HG03520 (cell line): ENCODE data around the gene KIZ.

Experiments
- ATAC-seq: cut with Tn5 transposase; IDR thresholded peaks from one replicate; pipeline ENCODE4 v1.9.1; 2021; ENCODE audit warnings: mild to moderate bottlenecking, moderate library complexity; ENCODE audit not compliant: unreplicated experiment

Gene KIZ

DNA sequence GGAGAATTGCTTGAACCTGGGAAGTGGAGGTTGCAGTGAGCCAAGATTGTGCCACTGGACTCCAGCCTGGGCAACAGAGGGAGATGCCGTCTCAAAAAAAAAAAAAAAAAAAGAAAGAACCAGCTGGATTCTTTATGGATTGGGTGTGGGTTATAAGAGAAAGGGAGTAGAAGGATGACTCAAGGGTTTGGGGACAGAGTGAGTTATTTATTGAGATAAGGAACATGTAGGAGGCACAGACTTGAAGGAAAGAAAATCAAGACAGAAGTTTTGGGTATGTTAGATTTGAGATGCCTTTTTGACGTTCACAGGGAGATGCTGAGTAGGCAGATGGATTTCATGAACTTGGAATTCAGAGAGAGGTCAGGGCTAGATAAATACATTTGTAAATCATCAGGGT, 47.6 kb downstream of the KIZ start:
- no peak for ATAC-seq

DNA sequence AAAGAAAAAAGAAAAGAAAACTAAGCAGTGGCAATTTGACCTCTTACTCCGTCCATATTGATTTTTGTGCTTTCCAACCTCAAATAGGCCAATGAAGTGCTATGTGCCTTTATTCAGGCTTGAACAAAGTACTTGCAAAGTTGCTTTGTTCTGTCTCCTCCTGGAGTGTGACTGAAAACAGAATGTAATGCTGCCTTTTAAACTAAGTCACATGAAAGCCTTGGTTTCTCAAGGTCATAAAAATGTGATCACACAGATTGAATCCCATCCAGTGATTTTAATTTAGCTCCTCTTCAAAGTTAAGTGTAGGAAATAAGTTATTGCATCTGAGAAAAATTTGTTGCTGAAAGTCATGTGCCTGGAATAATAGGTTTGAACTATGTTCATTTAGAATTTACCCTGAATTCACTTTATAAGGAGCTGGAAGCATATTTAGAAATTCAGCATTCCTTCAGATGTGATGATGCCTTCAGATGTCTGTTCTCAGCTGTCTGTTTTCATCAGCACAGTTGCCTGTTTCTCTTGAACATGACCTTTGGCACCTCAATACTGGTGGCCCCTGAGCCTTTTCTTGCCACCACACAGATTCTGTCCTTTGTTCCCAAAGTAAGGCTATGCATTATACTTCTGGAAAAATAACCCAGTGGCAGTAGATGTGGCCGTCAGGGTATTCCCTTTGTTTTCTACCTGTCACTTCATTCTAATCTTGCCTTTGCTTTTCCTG, 48.8 kb downstream of the KIZ start:
- no peak for ATAC-seq

DNA sequence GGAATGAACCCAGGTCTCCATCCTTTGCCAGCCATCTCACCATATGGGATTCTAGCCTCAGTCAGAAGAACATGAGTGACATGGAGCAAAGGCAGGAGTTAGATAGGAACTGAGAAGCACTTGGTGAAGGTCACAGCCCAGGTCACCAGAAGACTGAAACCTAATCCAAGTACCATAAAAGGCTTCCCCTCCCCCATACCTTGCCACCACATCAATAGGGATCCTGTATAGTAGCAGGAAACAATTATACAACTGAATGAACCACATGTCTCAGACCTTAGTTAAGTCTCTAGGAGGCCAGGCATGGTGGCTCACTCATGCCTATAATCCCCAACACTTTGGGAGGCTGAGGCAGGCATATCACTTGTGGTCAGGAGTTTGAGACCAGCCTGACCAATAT, 49.6 kb downstream of the KIZ start:
- no peak for ATAC-seq

DNA sequence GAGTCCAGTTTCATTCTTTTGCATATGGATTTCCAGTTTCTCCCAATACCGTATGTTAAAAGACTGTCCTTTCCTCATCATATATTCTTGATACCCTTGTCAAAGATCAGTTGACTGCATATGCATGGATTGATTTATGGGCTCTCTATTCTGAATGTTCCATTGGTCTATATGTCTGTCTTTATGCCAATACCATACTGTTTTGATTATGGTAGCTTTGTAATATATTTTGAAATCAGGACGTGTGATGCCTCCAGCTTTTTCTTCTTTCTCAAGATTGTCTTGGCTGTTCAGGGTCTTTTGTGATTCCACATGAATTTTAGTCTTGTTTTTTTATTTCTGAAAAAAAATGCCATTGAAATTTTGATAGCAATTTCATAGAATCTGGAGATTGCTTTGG, 51.9 kb downstream of the KIZ start:
- no peak for ATAC-seq

DNA sequence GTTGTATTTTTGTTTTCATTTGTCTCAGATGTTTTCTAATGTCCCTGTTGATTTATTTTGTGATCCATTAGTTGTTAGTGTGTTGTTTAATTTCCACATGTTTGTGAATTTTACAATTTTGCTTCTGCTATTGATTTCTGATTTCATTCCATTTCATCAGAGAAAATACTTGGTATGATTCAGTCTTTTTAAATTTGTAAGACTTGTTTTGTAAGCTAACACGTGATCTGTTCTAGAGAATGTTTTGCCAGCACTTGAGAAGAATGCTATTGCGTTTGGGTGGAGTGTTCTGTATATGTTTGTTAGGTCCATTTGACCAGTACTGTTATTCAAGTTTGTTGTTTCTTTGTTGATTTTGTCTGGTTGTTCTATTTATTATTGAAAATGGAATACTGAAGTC, 53.9 kb downstream of the KIZ start:
- ATAC-seq = no peak

DNA sequence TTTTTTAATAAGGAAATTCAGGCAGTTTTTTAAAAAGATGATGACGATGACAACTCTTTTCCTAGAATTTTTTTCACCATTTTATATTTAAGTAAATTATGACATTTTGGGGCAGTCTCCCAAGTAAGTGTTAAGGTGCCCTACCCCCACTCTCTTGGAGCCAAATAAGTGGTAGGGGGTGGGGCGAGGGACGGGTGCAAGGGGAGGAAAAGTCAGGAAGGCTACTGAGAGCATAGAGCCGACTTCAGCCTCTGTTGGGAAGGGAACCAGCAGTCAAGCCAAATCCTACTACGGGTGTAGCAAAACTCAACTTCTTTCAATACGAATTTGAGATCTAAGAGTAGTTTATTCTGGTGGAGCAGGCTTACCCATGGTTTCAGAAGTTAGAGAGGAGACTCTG, 54.4 kb downstream of the KIZ start:
- no peak for ATAC-seq

DNA sequence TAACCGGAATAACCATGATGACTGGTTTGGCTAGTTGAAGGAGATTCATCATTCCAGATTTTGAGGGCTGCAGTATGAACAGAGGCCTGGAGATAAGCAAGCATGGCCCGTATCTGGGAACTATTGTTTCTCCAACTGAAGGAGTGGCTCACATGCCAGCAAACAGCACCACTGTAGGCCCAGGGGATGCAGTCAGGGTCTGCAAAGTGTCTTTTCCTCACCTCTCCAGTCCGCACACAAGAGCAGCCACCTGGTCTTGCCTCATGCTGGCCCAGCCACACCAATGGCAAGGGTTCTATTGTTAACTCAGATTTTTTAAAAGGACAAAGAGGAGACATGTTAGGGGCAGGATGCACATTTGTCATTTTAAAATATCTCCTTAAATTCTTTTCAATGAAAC, 55.1 kb downstream of the KIZ start:
- ATAC-seq = no peak

DNA sequence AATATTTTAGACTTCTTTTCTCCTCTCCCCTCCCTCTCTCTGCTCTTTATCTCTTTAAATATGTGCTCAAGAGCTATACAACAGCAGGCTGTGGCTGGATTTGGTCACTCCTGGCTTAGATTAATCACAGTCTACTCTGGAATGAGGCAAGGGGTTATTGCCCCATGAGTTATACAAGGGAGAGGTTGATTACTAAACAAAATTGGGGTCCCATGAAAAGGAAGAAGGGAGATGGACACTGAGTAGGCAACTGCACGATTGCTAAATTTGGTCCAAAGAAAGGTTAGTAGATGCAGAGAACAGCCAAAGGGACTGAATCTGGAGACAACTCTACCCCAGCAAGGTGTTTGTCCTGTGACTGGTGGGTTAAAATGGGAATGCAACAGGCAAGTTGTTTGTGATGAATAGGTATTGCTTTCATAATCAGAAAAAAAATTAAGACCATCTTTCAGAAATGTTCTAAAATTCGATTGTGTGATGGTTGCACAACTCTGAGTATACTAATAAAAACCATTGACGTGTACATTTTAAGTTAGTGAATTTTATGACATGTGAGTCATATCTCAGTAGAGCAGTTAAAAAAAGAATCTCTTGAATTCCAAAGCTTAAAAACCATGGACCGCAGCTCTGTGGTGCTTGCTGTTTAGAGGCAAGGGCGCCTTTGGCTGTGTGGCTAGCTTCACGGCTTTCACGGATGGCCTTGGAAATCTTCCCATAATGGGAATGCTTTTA, 57.1 kb downstream of the KIZ start:
- no peak for ATAC-seq

DNA sequence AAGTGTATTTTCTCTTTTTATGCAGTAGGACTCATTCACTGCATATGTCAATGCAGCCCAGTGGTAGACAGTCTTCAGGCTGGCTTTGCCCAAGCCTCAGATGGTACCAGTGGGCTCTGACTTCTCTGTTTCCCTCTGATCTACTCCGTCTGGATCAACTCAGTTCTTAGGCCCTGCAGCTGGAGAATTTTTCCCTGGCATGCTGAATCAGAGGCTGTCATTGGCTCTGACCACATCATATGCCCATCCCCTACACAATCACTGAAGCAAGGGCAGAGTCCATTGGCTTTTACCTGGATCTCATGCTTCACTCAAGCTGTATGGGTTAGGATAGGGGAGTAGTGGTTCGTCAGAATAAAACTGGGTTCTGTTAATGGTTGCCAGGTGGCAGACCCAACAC, 57.8 kb downstream of the KIZ start:
- no peak for ATAC-seq

DNA sequence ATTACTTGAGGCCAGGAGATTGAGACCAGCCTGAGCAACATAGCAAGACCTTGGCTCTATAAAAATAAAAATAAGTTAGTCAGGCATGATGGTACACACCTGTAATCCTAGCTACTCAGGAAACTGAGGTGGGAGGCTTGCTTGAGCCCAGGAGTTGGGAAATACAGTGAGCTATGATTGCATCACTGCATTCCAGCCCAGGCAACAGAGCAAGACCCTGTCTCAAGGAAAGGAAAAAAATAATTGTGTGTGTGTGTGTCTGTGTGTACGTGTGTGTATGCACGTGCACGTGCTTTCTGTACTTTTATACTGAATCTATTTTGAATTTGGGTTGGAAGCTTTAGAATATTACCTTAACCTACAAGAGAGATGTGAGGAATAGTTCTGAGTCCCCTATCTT, 58.9 kb downstream of the KIZ start:
- ATAC-seq = no peak

DNA sequence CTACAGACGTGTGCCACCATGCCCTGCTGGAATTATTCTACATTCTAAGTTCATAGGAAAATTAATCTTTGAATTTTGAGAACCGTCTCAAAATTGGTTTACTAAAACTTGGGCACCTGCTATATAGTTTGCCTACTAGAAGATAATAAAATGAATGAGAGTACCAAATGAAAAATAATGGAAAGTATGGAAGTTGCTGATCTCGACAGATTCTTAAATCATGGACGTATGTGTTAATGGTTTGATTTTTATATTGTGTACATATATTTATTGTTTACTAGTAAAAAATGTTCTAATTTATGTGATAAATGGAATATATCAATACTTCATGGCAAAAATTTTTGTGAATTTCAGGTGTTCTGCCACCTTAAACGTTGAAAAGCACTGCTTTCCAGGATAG, 60.0 kb downstream of the KIZ start:
- ATAC-seq = no peak

DNA sequence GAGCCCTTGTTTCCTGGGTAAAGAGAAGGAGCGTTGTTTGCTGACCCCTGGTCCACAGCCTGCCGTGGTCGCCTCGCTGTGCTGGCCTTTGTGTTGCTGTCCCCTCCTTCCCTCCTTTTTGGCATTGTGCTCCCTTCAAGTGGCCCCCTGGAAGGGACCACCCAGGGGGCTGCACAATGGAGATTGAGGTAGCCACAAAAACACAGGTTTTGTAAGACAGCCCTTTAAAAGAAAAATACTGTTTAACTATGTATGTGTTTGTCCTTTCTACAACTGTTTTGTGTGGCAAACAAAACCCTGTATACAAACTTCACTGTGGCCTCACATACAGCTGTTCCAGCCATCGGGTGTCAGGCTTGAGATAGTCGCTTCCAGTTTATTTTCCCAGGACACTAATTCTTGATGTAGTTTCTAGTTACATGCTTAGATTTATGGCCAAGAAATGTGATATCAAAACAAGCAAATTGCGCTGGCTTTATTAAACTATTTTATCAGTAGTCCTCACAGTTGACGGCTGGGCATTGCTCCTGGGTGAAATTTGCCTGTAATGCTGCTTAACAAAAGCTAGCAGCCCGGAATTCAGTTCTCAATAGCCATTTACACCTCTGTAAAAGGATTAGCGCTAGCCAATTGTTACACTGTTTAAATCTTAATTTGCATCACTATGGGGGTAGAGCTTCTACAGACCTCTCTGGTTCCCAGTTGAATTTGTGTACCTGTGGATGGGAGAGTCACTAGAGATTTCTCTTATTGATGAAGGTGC, 64.1 kb downstream of the KIZ start:
- ATAC-seq = no peak

DNA sequence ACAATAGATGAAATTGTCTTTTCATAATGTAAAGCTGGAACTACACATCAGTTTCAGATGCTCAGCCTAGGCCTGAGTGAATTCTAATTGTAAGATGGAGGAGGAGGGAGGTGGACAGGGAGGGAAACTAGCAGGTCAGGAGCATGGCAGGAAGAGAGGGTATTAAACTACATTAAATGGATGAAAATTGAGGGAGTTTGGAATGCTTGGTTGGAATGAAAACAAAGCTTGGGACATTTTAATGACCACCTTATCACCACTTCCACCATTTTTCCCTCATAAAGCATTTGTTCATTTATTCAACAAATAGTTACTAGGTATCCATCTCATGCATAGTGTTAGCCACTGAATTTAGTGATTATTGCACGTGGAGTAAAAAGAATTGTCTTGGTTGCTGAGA, 65.0 kb downstream of the KIZ start:
- no peak for ATAC-seq

DNA sequence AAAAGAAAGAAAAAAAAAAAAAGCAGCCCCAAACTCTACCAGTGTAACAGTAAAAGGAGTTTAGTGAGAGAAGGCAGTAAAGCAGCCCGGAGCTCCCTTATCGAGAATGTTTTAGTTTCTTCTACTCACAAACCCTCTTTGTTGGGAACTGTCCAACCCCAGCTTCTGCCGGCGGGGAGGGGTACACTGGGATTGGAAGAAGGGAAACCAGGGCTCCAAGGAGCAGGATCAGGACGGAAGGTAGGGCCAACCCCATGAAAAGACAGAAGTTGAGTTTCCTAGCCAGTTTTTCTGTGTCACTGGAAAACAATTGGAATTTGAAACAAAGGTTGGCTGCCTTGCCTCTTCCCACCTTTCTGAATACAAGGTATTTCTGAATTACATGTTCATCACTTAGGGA, 66.0 kb downstream of the KIZ start:
- no peak for ATAC-seq

DNA sequence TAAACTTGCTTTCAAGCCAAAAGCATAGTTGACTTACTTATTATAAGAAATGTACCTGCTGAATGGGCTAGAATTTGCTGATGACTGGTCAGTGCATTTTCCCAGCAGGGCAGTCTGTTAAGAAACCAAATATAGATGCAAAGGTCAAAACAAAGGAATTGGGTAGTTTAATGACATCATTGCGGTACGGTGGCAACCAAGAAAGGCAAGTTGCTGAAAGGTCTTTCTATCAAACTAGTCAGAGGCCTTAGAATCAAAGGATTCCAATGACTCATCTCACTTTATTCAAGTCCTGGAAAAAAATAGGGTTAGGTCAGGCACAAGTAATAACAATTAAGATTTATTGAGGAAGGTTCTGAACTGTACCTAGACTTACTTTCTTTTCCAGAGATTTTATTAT, 76.4 kb downstream of the KIZ start:
- ATAC-seq = no peak

DNA sequence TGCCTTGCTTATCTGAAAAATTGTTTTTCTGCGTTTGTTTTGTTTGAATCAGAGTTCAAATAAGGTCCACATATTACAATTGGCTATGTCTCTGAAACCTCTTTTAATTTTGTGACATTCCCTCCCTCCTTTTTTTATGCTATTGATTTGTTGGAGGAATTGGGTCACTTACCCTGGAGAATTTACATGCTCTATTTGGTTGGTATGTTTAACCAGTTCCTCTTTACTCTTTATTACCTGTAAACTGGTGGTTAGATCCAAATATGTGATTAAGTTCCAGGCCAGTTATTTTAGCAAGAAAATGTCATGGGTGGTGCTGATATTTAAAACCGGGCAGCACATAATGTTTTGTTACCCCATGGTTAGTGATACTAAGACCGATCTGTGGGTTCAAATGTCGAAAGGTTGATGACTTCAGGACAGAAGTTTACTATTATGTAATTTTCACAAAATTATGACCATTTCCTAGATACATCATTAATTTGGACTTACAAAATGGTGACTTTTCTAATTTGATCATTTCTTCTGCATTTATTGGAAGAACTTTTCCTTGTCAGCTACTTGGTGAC, 77.3 kb downstream of the KIZ start:
- no peak for ATAC-seq

DNA sequence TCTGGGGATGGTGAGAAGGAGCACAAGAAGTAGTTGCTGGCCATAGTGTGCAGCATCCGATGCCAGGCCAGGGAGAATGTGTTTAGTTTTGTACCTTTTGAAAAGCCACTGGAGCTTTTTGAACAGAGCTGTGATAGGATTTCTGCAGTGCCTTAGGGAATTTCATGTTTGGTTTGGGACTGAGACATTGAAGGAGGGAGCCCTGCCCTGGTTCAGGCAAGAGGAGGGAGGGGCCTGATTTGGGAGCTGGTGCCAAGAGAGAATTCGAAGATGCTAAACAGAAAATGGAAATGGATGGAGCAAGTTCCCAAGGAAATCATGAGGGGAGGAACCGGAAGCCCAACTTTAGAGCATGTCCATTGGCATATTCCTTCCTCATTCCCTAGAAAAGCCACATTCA, 80.7 kb downstream of the KIZ start:
- ATAC-seq = no peak

DNA sequence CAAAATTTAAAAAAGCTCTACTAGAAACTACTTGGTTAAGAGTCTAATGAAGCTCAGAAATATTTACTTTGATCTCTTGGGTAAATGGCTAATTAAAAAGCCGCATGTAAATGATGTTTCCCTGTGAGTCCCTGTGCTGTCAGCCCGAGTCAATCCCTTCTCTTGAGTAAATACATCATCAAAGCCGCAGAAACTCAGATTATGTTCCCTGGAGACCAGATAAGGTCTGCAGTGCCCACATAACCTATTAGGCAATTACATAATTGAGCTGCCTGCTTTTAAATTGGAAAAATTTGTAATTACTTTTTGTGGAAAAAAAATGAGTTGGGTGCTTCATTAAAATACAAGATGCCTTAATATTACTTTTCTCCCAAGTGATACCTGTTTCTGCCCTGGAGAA, 83.1 kb downstream of the KIZ start:
- ATAC-seq = no peak

DNA sequence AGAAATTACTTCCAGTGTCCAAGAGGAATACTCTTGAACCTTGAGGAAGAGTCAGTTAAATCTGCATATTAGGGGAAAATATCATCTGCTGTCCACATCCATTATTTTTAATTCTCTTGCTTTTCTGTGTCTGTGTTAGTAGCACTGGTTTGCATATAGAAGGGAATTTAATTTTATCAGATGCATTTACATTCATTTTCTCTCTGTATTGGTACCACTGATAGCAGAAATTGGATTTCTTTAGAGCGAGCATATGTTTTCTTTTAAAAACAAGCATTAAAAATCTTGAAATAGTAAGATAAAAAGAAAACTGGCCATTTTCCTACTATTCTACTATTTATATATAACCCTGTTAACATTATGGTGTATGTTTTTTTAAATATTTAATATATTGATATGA, 83.8 kb downstream of the KIZ start:
- no peak for ATAC-seq

DNA sequence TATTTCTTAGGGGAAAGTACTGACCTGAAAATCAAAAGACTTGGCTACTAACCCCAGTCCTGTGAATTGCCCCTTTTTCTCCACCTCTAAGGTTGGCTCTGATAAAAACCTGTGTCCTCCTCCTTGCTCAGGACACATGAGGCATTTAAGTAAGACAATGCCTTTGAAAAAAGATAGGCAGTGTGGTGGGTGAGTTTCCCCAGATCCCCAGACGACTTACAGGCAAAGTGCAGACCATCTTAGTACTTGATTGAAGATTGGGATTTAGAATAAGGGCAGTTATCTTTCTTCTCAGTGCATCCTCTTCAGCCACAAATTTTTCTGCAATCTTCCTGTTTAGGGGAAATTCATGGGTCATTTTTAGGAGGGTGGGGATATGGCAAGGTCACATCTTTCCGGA, 87.8 kb downstream of the KIZ start:
- no peak for ATAC-seq

DNA sequence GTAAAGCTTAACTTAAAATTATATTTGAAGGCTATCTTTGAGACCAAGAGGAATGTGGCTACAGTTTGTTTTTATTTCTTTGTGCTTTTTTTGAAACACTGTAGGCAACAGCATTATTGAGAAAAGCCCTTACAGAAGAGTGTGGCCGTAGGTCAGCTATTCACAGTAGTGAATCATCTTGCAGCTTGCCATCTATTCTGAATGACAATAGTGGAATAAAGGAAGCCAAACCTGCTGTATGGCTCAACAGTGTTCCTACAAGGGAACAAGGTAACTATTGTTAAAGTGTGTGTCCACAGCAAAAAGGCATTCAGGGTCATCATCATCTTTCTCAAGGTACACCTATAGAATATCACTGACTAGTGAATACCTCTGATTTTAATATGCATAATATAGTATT, 88.5 kb downstream of the KIZ start:
- ATAC-seq = no peak

DNA sequence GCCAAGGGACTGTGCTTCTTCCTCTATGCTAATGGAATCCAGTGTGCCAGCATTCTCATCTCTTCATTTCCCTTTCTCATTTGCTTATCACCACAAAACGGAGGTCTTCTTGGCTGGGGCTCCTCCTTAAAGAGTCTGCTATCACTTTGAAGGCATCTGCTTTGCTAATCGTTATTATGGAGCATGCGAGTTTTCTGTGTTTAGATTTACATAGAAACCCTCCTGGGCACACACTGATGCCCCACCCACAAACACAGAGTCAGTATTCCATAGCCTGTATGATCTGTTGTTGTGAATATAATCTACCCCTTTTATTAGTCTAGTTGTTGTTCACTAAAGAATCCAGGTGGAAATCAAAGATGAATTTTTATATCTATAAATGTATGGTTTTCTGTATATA, 93.8 kb downstream of the KIZ start:
- no peak for ATAC-seq
